ENCODE data around the gene ZSWIM5. TPM values are rescaled to one million over a fixed set of nuclear protein-coding genes. Genes with fewer than 3 reads are reported as not detected.

ZSWIM5 gene
- total and polyA plus RNA-seq, 9 of the 15 experiments (the other 6 are each of a cell fraction or from before 2014, with no cell fraction given) = under 0.01 to 0.07 (median 0.03) TPM; not detected in 3

- TF ChIP-seq CHD7 (IDR thresholded peaks at IDR 0.05; ENCODE audit: low read depth, low read length) (no peak), MYNN (IDR thresholded peaks at IDR 0.05) (no peak), MYNN (CRISPR knock-in tag; IDR thresholded peaks at IDR 0.05) (no peak), PHTF2 (CRISPR knock-in tag; IDR thresholded peaks at IDR 0.05) (no peak), ZBTB49 (CRISPR knock-in tag; IDR thresholded peaks at IDR 0.05; ENCODE audit: borderline replicate concordance) (no peak)
Observed at GRCh38 chr1:45213892-45214291, 7.5 kb upstream of the ZSWIM5 start (continued).
